Measurements from ENCODE around the gene DRC3.

Gene DRC3

DNA sequence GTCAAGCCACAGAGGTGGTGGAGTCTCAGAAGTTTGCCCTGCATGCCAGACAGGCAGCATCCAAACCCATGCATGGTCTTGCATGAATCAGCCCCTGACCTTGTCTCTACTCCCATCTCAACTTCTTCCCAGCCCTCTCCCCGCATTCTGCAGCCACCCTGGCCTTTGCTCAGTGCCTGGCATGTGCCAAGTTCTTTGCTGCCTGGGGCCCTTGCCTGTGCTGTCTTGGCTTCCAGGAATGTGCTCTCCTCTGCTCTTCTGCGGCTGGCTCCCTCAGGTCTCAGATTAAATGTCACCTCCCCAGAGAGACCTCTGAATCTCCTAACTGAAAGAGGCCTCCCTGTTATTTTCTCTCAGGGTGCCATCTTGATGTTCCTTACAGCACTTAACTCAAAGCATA is 17.6 kb downstream of the DRC3 start:
- no peak; the same call in 2 of the 3 replicates for ATAC-seq

DNA sequence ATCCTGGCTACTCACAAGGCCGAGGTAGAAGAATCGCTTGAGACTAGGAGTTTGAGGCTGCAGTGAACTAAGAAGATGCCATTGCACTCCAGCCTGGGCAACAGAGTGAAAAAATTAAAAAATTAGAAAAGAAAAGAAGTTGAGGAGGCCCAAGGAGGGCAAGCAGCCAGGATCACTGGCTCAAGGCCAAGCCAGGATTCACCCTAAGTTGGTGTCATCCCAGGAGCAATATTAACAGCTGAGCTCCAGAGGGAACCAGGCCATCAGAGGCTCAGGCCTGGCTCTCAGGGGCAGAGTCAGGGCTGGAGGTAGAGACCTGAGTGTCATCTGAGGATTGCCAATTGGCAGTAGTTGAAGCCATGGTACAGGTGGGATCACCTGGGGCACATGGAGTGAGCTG is 20.7 kb downstream of the DRC3 start:
- TF ChIP-seq ZC3H10 (CRISPR knock-in tag; IDR thresholded peaks at IDR 0.05), result no peak
- TF ChIP-seq, protein P1, sequence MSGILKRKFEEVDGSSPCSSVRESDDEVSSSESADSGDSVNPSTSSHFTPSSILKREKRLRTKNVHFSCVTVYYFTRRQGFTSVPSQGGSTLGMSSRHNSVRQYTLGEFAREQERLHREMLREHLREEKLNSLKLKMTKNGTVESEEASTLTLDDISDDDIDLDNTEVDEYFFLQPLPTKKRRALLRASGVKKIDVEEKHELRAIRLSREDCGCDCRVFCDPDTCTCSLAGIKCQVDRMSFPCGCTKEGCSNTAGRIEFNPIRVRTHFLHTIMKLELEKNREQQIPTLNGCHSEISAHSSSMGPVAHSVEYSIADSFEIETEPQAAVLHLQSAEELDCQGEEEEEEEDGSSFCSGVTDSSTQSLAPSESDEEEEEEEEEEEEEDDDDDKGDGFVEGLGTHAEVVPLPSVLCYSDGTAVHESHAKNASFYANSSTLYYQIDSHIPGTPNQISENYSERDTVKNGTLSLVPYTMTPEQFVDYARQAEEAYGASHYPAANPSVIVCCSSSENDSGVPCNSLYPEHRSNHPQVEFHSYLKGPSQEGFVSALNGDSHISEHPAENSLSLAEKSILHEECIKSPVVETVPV (CRISPR knock-in tag; IDR thresholded peaks at IDR 0.05), result no peak
- no peak for TF ChIP-seq CSDC2 (CRISPR knock-in tag; IDR thresholded peaks at IDR 0.05)
- no peak for TF ChIP-seq ARNTL (CRISPR knock-in tag; IDR thresholded peaks at IDR 0.05; ENCODE audit: borderline replicate concordance, low read depth)
- TF ChIP-seq ESRRG (CRISPR knock-in tag; IDR thresholded peaks at IDR 0.05), result no peak
- no peak for TF ChIP-seq BACH2 (CRISPR knock-in tag; IDR thresholded peaks at IDR 0.05; ENCODE audit: borderline replicate concordance)
- no peak for TF ChIP-seq GLIS3 (CRISPR knock-in tag; IDR thresholded peaks at IDR 0.05)
- TF ChIP-seq ISL1 (CRISPR knock-in tag; IDR thresholded peaks at IDR 0.05), result no peak
- TF ChIP-seq RARB (CRISPR knock-in tag; IDR thresholded peaks at IDR 0.05), result no peak
- no peak for TF ChIP-seq PPARA (CRISPR knock-in tag; IDR thresholded peaks at IDR 0.05; ENCODE audit: borderline replicate concordance)
- TF ChIP-seq ZFP30 (CRISPR knock-in tag; IDR thresholded peaks at IDR 0.05), result no peak
- TF ChIP-seq, protein P2, sequence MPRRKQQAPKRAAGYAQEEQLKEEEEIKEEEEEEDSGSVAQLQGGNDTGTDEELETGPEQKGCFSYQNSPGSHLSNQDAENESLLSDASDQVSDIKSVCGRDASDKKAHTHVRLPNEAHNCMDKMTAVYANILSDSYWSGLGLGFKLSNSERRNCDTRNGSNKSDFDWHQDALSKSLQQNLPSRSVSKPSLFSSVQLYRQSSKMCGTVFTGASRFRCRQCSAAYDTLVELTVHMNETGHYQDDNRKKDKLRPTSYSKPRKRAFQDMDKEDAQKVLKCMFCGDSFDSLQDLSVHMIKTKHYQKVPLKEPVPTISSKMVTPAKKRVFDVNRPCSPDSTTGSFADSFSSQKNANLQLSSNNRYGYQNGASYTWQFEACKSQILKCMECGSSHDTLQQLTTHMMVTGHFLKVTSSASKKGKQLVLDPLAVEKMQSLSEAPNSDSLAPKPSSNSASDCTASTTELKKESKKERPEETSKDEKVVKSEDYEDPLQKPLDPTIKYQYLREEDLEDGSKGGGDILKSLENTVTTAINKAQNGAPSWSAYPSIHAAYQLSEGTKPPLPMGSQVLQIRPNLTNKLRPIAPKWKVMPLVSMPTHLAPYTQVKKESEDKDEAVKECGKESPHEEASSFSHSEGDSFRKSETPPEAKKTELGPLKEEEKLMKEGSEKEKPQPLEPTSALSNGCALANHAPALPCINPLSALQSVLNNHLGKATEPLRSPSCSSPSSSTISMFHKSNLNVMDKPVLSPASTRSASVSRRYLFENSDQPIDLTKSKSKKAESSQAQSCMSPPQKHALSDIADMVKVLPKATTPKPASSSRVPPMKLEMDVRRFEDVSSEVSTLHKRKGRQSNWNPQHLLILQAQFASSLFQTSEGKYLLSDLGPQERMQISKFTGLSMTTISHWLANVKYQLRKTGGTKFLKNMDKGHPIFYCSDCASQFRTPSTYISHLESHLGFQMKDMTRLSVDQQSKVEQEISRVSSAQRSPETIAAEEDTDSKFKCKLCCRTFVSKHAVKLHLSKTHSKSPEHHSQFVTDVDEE (CRISPR knock-in tag; IDR thresholded peaks at IDR 0.05), result no peak
- no peak for TF ChIP-seq OSR1 (CRISPR knock-in tag; IDR thresholded peaks at IDR 0.05)
- no peak for TF ChIP-seq SNAI2 (CRISPR knock-in tag; IDR thresholded peaks at IDR 0.05)
- TF ChIP-seq, protein P3, sequence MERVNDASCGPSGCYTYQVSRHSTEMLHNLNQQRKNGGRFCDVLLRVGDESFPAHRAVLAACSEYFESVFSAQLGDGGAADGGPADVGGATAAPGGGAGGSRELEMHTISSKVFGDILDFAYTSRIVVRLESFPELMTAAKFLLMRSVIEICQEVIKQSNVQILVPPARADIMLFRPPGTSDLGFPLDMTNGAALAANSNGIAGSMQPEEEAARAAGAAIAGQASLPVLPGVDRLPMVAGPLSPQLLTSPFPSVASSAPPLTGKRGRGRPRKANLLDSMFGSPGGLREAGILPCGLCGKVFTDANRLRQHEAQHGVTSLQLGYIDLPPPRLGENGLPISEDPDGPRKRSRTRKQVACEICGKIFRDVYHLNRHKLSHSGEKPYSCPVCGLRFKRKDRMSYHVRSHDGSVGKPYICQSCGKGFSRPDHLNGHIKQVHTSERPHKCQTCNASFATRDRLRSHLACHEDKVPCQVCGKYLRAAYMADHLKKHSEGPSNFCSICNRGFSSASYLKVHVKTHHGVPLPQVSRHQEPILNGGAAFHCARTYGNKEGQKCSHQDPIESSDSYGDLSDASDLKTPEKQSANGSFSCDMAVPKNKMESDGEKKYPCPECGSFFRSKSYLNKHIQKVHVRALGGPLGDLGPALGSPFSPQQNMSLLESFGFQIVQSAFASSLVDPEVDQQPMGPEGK (CRISPR knock-in tag; IDR thresholded peaks at IDR 0.05; ENCODE audit: borderline replicate concordance), result no peak
- TF ChIP-seq ZNF8 (CRISPR knock-in tag; IDR thresholded peaks at IDR 0.05), result no peak
- no peak for TF ChIP-seq TCF4 (CRISPR knock-in tag; IDR thresholded peaks at IDR 0.05; ENCODE audit: borderline replicate concordance)
- no peak for TF ChIP-seq ZNF70 (CRISPR knock-in tag; IDR thresholded peaks at IDR 0.05)
- TF ChIP-seq ZFP3 (CRISPR knock-in tag; IDR thresholded peaks at IDR 0.05), result no peak
- ATAC-seq, result no peak

More for the DNA sequence above, 17.6 kb downstream of the DRC3 start:
- TF ChIP-seq, protein P4, sequence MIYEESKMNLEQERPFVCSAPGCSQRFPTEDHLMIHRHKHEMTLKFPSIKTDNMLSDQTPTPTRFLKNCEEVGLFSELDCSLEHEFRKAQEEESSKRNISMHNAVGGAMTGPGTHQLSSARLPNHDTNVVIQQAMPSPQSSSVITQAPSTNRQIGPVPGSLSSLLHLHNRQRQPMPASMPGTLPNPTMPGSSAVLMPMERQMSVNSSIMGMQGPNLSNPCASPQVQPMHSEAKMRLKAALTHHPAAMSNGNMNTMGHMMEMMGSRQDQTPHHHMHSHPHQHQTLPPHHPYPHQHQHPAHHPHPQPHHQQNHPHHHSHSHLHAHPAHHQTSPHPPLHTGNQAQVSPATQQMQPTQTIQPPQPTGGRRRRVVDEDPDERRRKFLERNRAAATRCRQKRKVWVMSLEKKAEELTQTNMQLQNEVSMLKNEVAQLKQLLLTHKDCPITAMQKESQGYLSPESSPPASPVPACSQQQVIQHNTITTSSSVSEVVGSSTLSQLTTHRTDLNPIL (CRISPR knock-in tag; IDR thresholded peaks at IDR 0.05; ENCODE audit: low read depth), result no peak
- TF ChIP-seq ZNF70 (CRISPR knock-in tag; IDR thresholded peaks at IDR 0.05) (no peak), PPARA (CRISPR knock-in tag; IDR thresholded peaks at IDR 0.05; ENCODE audit: borderline replicate concordance) (no peak), ZFP30 (CRISPR knock-in tag; IDR thresholded peaks at IDR 0.05) (no peak), ARNTL (CRISPR knock-in tag; IDR thresholded peaks at IDR 0.05; ENCODE audit: borderline replicate concordance, low read depth) (no peak)
- TF ChIP-seq, protein P1 (CRISPR knock-in tag; IDR thresholded peaks at IDR 0.05), result no peak

DNA sequence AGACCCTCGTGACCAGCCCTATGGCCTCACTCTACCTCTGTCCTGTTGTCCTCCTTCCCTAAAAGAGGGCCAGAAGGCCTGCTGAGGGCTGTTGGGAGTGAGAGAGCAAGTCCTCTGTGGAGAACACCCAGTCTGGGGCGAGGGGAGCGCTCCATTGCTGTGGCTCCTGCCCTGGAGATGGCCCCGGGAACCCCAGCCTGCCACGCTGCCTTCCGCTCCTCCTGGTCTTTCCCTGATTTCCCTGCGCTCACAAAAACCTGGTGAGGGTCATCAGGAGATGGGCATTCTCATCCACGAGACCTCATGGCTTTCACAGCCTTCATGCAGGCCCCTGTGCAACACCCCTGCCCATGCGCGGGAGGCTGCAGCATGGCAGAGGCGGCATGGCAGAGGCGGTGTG is 21.2 kb downstream of the DRC3 start:
- ATAC-seq, result no peak; the same call in 2 of the 3 replicates
- TF ChIP-seq BACH2 (CRISPR knock-in tag; IDR thresholded peaks at IDR 0.05; ENCODE audit: borderline replicate concordance), result no peak
- no peak for TF ChIP-seq ZFP3 (CRISPR knock-in tag; IDR thresholded peaks at IDR 0.05)

Data from SK-N-SH treated with all-trans-retinoic acid at 6 μM for 48 hours (cell line).